Islet of Langerhans (tissue), 1 donor: ENCODE data around the gene GOLGA7B.

Experiments
- FAIRE-seq: peaks from one replicate; lab custom pipeline; 2011; peaks lifted over from hg19 to GRCh38; lab: Jason Lieb, UNC

Gene GOLGA7B

DNA sequence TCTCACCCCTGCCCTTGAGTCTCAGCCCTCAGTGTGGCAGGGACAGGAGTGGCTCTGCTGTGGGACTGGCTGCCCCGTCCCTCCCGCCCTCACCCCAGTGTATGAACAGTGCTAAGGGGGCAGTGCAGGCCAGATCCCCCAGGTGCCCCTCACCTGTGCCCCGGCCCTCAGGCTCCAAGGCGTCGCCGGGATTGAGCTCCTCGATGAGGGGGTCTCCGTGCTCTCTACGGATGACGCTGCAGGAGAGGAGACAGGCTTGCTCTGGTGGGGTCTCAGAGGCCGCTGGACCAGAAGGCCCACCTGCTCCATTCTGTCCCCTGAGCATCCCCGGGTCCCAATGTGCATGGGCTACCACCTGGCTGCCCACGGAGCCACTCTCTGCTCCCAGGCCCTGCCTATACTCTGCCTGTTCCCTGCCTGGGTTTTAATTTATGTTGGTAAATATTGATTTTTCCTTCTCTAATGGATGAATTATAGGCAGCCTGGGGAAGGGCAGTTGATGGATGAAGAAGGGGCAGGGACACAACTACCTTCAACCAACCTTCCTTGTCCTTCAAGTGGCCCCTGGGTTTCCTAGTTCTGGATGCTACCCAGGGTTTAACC lies 47.2 kb downstream of the GOLGA7B start:
- FAIRE-seq = no peak

DNA sequence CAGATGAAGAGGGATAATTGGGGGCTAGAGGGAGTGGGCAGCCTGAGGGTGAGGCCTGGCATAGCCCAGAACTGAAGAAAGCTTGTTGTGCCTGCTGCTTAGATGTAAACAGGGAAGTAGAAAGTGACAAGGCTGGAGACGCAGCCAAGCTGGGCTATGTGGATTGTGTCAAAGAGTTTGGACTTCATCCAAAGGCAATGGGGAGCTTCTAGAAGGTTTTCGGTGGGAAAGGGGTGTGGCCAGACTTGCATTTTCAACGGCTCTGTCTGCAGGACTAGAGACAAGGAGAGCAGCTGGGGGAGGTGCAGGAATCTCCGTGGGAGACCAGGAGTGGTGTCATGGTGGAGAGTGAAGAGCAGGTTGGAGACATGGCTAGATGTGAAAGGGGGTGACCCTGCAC lies 48.8 kb downstream of the GOLGA7B start:
- no peak for FAIRE-seq

DNA sequence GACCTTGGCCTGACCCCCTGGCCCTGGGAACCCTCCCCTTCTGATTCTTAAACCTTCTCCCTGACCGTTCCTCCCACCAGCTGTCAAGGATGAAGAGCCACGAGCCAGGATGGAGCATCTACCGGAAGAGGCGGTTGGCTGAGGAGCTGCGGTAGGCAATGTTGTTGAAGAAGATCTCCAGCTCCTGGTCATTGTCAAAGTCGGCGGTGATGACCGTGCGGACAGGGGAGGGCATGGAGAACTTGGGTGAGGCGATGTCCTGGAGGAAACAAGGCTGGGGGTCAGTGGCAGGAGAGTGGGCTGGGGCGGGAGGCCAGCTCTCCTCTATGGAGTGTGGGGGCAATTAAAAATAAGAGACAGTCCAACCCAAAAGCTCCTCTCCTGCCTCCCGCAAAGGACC lies 51.7 kb downstream of the GOLGA7B start:
- FAIRE-seq = no peak

DNA sequence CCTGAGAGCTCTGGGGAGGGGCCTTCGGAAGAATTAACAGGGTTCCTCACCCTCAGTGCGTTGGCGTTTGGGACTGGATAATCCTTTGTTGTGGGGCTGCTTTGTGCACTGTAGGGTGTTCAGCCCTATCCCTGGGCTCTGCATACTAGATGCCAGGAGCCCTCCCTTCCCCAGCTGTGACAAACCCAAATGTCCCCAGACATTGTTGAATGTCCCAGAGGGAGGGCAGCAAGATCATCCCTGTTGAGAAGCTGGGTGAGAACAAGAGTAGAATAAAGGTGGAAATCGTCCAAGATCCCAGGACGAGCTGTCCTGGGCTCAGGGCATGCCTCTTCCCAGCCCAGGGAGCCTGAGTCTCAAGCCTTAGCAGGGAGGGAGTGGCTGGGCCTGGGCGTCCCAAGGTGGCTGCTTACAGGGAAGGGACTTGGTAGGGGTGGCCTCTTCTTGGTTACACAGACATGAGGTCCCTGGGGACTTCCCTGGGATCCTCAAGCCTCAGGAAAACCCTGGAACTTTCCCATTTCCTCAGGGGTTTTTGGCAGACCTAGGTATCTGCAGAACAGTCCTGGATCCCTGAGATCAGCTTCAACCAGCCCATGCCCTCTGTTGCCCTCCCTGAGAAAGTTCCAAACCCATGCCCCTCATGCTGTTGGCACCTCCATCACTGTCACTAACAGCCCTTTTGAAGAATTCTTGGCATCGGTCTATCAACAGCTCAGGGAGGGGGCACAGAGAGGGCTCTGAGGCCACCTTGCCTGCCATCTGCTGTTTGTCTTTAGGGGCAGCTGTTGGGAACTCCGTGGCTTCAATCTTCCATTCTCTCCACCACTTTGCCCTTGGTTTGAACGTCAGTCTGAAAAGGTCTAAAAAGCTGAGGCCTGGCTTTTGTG lies 53.7 kb downstream of the GOLGA7B start:
- no peak for FAIRE-seq

DNA sequence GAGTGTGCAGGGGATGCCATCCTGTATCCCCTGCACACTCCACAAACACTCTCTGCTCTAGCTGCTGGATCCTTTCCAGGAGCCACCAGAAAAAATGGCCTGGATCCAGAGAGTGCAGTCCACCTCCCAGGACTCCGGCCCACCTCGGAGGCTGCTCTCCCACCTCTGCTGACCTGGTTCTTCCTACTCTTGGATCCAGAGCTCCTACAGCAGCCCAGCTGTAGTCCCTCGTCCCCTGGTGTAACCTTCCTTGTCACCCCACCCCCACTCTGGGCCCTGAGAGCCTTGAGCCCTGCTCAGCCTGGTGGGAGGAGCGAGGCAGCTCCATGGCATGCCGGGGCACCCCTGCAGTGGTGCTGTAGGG lies 54.4 kb downstream of the GOLGA7B start:
- no peak for FAIRE-seq

DNA sequence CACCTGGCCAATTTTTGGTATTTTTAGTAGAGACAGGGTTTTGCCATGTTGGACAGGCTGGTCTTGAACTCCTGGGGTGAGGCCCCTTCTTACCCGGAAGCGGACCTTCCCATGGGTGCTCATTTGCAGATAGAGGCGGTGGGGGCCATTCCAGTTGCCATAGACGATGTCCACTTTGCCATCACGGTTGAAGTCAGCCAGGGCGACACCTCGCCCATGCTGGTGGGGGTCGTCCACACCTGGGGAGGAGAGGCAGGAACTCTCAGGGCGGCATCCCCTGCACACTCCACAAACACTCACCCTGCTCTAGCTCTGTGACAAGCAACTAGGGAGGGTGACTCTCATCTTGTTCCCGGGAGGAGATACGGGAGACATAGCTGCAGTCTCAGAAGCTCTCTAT lies 54.9 kb downstream of the GOLGA7B start:
- no peak for FAIRE-seq

DNA sequence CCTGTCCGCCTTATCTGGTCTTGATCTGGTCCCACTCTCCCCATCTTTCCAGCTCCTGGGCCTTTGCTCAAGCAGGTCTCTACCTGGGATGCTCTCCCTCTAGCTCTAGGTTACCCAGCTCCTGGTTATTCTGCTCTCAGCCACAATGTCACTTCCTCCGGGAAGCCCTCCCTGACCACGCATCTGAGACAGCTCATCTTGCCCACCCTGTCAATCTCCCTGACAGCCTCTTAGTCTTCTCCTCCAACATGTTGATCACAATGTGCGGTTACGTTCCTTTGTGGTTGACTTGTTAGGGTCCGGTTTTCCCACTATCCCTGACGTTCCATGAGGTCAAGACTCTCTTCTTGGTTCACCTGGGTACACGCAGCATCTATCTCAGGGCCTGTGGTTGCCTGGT lies 55.6 kb downstream of the GOLGA7B start:
- FAIRE-seq = no peak

DNA sequence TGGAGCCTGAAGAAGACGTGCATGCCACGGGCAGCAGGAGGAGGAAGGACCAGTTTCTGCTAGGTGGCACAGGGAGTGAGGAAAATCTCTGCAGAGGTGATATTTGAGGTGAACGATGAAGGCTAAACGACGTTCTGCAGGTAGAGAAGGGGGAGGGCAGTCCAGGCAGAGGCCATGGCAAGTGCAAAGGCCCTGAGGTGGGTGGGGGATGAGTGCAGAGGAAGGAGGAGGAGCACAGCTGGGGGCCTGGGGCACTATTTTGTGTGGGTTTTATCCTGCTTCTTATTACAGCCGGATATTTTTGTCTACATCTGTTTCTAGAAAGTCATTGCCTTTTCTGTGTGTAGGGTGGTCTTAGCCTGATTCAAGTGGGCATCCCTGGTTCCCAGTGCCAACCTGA lies 57.6 kb downstream of the GOLGA7B start:
- FAIRE-seq = no peak

DNA sequence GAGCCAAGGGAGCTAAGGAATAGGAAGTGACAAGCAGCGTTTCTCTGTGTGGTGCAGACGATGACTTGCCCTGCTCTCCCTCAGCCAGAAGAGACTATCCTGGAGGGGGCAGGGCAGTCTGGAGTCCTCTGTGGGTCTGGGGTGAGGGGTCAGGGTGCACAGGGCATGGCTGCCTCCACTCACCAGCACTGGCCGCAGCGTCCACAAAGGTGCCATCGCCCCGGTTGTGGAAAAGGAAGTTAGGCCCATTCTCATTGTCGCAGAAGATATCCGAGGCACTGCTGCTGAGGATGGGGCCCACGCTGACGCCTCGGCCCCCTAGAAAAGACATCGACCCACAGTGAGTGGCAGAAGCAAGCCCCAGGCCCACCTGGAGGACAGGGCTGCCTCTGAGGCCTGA lies 58.2 kb downstream of the GOLGA7B start:
- FAIRE-seq = no peak

DNA sequence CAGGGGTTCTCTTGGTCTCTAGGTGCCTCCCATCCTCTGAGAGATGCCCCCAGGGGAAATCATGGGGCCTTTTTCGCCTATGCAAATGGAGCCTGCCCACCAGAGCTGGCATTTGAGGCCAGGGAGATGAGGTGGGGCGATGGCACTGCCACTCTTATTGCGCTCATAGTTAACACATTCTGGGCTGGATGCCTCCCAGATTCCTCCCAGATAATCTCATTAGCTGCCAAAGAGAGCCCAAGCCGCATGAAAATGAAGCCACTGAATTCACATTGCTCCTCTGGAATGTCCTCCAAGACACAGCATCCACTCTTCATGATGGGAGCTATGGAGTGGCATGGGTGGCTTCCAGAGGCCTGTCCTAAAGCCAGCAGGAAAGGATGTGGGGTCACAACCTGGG lies 61.0 kb downstream of the GOLGA7B start:
- no peak for FAIRE-seq

DNA sequence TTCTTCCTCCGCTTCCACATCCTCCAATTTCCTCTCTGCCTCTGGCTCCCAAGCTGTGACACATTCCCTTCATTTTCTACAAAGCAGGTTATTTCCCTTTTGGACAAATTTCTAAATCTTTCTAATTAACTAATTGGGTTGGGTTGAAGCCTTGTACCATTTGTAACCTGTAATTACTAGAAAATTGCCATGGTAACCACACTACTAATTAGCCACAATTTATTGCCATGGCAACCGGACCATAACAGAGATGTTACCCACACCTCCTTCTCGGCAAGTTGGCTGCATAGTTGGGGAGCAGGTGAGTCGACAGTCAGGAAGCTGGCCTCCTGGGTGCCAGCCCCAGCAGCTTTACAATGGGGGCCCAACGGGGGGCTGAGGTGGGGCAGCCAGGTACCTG lies 61.6 kb downstream of the GOLGA7B start:
- no peak for FAIRE-seq

DNA sequence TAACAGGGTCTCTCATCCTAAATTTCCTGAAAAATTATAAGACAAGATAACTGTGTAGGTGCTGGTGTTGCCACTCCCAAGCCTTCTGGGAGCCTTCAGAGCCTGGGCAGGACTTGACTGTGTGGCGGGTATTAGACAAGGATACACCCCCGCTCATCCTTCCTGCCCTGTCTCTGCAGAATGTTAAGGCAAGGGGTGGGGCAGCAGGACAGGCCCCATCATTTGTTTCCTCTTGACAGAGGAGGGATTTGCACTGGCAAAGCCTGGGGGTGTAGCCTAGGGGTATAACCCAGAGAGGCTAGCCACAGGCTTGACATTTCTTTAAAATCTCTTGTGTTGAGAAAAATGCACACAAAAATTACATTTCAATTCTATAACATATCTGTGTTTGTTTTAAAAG lies 63.5 kb downstream of the GOLGA7B start:
- FAIRE-seq = no peak

DNA sequence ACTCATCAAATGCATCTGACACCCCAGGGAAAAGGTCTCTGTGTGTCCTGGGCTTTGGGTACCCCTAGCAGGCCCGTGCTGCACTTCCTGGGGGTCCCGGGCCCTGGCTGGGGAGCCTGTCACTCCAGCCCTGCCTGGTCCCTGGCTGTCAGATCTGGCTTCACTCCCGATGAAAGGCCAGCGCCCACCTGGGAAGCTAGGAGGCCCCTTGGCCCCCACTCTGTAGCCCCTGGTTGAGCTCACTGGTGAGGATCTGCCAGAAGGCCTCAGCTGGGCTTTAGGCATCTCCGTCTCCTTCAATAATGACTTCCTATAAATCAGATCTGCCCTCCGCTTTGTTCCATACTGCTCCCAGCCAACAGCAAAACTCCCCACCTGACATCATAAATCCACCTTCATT lies 64.0 kb downstream of the GOLGA7B start:
- FAIRE-seq = no peak

DNA sequence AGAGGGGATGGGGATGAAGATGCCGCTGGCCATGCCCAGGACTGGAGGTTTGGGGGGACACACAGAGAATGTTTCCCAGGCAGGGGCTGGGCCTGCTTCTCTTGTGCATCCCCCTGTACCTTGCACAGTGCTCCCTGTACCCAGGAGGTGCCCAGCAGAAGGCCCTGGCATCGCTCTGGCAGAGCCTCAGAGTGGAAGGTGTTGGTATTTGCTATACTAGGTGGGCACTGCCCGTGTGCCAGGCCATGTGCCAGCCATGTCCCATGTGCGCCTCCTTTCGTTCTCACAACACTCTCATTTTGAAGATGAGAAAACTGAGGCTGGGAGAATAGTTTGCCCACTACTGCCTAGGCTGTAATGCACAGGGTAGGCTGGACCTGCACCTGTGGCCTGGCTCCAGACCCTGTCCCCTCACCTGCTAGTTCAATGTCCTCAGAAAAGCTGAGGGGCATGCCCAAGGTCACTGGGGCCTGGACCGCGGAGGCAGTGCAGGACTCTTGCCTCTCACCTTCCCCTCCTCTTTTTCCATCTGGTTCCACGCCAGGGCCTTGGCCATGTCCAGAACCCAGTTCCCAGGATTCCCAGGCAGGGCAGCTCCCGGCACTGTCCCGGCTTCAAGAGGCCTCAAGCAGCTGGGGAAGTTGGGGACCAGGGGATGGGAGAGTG lies 64.7 kb downstream of the GOLGA7B start:
- no peak for FAIRE-seq

DNA sequence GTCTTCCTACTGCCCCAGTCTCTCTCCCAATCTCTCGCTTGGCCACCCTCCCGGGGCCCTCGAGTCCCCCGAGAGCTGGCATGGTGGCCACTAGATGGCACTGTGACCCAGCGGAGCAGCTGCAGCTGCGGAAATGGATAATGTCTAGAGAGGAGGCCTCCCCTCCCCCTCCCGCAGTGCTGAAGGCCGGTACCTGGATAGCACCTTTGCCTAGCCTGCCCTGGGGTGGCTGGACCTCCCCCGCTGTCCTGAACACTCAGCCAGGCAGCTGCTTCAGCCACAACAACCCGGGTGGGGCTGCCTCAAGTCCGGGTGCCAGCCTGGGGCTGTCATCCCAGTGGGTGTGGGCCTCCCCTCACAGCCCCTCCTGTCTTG lies 65.2 kb downstream of the GOLGA7B start:
- FAIRE-seq = no peak

DNA sequence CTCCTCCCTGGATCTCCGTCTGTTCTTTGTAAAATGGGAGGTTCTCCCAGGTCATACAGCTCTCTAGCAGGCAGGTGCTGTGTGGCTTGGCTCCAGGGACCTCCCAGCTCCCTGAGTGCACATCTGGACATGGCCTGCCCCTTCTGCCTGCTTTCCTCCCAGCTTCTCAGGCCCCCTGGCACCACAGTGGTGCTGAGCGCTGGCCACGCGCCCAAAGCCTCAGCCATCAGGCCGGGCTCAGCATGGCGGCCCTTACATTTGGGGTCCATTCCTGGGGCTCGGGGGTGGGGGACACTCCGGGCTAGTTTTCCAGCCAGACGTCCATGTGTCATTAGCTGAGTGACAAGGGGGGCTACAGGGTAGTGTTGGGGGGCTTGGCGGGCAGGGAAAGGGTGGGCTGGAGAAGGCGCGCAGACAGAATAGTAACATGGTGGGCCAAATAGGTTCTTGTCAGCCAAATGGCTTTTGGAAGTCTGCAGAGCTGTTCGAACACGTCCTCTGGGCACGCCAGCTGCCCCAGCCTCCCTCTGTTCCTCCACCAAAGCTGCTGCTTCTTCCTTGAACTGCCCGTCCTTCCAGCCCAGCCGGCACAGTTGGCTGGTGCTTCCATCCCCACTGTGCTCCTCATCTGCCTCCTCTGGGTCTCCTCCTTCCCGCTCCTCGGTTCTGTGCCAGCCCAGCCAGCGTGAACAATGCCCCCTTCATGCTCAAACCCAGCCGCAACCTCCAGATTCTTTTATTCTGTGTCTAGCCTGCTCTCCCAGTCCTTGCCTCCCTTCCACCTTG lies 65.9 kb downstream of the GOLGA7B start:
- FAIRE-seq = no peak

DNA sequence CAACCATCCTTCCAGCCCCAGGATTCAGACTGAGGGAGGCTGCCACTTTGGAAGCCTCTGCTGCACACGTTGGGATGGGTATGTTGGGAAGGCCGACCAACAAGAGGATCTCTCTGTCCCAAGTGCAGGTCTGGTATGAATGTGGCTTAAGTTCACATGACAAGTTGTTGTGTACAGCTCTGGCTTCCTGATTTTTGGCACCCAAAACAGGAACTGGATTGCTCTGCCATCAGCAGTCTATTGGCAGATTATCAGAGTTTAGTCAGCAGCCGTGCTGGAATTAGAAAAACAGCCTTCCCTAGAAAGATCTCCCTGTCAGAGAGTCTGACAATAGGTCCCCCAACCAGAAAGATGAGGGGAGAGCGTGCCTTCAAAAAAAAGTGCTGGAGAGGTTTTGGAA lies 66.9 kb downstream of the GOLGA7B start:
- FAIRE-seq = no peak

DNA sequence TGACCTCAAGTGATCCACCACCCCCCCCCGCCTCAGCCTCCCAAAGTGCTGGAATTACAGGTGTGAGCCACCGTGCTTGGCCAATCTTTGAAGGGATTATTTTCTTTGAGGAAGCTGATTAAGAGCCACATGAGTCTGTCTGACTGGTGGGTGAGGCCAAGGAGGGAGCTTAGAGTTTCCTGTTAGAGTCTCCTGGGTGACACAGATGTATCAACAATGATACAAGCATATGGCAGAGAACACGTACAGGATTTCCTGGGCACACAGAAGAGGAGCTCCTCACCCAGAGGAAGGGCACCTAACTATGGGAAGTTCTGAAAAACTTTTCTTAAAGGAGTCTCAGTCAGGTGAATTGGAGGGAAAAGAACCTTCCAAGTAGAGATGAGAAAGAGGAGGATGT lies 69.4 kb downstream of the GOLGA7B start:
- FAIRE-seq = no peak

DNA sequence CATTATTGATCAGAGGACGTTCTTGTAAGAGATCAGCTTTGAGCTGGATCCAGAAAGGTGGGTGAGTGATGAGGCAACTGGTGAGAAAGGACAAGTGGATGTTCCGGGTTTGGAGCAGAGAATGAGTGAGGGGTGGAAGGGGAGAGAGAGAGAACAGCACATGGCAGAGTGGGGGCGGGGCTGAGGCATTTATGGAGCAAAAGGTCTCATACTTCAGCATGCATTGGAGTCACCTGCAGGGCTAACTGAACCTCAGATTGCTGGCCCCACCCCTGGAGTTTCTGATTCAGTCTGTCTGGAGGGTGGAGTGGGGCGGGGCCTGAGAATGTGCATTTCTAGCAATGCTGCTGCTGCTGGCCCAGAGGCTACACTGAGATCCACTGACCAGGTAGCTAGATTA lies 71.2 kb downstream of the GOLGA7B start:
- FAIRE-seq = no peak
